ENCODE results near the gene RREB1.

DNA sequence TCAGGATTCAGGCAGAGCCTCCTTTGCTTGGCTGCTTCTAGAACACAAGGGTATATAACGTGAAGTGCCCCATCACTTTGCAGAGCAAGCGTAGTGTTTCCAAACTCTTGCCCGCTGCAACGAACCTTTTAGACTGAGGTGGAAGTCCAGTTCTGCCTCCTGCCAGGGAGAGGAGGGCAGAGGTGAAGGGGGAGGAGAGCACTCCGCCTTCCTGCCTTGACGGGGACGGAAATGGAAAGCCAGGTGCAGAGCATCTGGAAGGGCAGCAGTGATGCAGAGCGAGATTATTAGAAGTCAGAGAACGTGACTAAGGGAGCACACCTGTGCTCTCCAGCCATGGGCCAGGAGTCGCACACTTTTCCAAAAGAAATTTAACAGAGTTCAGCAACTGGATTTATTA is 63.4 kb downstream of the RREB1 start:
- TF ChIP-seq POLR2A (IDR thresholded peaks at IDR 0.05) (no peak), POLR2AphosphoS5 (IDR thresholded peaks at IDR 0.05; ENCODE audit: insufficient read depth in 1 of 2, low read depth in 1 of 2) (no peak)
- TF ChIP-seq, protein P1, sequence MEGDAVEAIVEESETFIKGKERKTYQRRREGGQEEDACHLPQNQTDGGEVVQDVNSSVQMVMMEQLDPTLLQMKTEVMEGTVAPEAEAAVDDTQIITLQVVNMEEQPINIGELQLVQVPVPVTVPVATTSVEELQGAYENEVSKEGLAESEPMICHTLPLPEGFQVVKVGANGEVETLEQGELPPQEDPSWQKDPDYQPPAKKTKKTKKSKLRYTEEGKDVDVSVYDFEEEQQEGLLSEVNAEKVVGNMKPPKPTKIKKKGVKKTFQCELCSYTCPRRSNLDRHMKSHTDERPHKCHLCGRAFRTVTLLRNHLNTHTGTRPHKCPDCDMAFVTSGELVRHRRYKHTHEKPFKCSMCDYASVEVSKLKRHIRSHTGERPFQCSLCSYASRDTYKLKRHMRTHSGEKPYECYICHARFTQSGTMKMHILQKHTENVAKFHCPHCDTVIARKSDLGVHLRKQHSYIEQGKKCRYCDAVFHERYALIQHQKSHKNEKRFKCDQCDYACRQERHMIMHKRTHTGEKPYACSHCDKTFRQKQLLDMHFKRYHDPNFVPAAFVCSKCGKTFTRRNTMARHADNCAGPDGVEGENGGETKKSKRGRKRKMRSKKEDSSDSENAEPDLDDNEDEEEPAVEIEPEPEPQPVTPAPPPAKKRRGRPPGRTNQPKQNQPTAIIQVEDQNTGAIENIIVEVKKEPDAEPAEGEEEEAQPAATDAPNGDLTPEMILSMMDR (IDR thresholded peaks at IDR 0.05): no peak

Data from vagina (tissue), 2 donors.